ENCODE measurements around the gene ACTRT3. TPM values are rescaled to one million over a fixed set of nuclear protein-coding genes. Genes with fewer than 3 reads are reported as not detected.

Gene ACTRT3
- total and polyA plus RNA-seq, 4 donors, result 1.3 to 2.3 (median 1.5) TPM

DNA sequence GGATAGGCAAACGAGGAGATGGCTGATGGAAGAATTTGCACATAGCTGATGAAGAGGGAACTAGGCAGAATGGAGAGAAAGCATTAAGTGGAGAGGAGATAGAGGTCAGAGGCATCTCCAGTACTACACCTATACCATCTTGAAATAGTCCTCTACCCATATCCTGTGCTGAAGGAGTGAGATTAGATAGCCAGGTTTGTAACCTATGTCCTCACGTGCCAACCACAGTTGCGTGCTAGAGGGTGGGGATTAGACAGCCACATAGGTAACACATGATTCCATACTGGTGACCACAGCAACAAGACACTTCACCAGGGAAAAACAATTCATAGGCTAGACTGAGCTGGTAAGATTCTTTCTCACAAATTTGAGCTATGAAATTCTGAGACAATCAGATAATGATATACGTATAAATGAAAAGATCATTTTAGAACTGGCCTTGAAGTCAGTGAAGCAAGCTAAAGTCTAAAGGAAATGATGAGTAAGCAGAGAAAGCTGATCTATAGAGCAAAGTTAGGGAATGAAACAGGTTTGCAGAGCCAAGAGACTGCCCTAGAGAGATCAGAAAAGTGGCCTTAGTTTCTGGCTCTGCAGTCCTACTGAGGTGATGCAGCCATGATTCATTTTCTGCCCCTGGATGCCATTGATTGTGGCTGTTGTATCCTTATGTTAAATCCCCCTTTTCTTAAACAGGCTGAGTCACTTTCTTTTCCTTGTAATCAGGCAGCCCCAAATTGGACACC lies 21.5 kb upstream of the ACTRT3 start:
- Histone ChIP-seq H3K27ac (ENCODE audit: low read depth in 1 of 2, low read length in 2 of 2) (no peak overlapping the region), H3K9me3 (ENCODE audit: control insufficient read depth in 4 of 4, low read length in 3 of 4) (no peaks in the 10 kb centered on the region), H3K4me3 (ENCODE audit: low read depth in 1 of 3, low read length in 3 of 3) (no peak overlapping the region), H3K9ac (ENCODE audit: low read depth in 1 of 2, low read length in 2 of 2) (no peak overlapping the region), H3K36me3 (ENCODE audit: control insufficient read depth in 4 of 4, insufficient read depth in 3 of 4, low read depth in 1 of 4, low read length in 3 of 4) (peaks cover 0 to 22% (median 13%) of the 10 kb centered on the region in 4 donors), H3K27me3 (ENCODE audit: control insufficient read depth in 4 of 4, insufficient read depth in 4 of 4, low read length in 3 of 4) (no peaks in the 10 kb centered on the region), H3K4me1 (ENCODE audit: control insufficient read depth in 4 of 4, insufficient read depth in 4 of 4, low read length in 3 of 4) (no peaks in the 10 kb centered on the region)
- WGBS, result 91% methylated on average over 4 of the region's 4 CpGs
- DNase-seq (ENCODE audit: low spot score), result no peak
- TF ChIP-seq, protein P1, sequence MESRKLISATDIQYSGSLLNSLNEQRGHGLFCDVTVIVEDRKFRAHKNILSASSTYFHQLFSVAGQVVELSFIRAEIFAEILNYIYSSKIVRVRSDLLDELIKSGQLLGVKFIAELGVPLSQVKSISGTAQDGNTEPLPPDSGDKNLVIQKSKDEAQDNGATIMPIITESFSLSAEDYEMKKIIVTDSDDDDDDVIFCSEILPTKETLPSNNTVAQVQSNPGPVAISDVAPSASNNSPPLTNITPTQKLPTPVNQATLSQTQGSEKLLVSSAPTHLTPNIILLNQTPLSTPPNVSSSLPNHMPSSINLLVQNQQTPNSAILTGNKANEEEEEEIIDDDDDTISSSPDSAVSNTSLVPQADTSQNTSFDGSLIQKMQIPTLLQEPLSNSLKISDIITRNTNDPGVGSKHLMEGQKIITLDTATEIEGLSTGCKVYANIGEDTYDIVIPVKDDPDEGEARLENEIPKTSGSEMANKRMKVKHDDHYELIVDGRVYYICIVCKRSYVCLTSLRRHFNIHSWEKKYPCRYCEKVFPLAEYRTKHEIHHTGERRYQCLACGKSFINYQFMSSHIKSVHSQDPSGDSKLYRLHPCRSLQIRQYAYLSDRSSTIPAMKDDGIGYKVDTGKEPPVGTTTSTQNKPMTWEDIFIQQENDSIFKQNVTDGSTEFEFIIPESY (IDR thresholded peaks at IDR 0.05), result no peak
- TF ChIP-seq HNF4G (IDR thresholded peaks at IDR 0.05), result no peak
- TF ChIP-seq HNF4A (conservative IDR thresholded peaks at IDR 0.05), result no peak
- TF ChIP-seq FOXA1 (IDR thresholded peaks at IDR 0.05), result no peak
- TF ChIP-seq SP1 (IDR thresholded peaks at IDR 0.05), result no peak
- TF ChIP-seq YY1 (IDR thresholded peaks at IDR 0.05), result no peak
- TF ChIP-seq, protein P2, sequence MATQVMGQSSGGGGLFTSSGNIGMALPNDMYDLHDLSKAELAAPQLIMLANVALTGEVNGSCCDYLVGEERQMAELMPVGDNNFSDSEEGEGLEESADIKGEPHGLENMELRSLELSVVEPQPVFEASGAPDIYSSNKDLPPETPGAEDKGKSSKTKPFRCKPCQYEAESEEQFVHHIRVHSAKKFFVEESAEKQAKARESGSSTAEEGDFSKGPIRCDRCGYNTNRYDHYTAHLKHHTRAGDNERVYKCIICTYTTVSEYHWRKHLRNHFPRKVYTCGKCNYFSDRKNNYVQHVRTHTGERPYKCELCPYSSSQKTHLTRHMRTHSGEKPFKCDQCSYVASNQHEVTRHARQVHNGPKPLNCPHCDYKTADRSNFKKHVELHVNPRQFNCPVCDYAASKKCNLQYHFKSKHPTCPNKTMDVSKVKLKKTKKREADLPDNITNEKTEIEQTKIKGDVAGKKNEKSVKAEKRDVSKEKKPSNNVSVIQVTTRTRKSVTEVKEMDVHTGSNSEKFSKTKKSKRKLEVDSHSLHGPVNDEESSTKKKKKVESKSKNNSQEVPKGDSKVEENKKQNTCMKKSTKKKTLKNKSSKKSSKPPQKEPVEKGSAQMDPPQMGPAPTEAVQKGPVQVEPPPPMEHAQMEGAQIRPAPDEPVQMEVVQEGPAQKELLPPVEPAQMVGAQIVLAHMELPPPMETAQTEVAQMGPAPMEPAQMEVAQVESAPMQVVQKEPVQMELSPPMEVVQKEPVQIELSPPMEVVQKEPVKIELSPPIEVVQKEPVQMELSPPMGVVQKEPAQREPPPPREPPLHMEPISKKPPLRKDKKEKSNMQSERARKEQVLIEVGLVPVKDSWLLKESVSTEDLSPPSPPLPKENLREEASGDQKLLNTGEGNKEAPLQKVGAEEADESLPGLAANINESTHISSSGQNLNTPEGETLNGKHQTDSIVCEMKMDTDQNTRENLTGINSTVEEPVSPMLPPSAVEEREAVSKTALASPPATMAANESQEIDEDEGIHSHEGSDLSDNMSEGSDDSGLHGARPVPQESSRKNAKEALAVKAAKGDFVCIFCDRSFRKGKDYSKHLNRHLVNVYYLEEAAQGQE (IDR thresholded peaks at IDR 0.05), result no peak
- TF ChIP-seq, protein P3, sequence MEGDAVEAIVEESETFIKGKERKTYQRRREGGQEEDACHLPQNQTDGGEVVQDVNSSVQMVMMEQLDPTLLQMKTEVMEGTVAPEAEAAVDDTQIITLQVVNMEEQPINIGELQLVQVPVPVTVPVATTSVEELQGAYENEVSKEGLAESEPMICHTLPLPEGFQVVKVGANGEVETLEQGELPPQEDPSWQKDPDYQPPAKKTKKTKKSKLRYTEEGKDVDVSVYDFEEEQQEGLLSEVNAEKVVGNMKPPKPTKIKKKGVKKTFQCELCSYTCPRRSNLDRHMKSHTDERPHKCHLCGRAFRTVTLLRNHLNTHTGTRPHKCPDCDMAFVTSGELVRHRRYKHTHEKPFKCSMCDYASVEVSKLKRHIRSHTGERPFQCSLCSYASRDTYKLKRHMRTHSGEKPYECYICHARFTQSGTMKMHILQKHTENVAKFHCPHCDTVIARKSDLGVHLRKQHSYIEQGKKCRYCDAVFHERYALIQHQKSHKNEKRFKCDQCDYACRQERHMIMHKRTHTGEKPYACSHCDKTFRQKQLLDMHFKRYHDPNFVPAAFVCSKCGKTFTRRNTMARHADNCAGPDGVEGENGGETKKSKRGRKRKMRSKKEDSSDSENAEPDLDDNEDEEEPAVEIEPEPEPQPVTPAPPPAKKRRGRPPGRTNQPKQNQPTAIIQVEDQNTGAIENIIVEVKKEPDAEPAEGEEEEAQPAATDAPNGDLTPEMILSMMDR (IDR thresholded peaks at IDR 0.05; ENCODE audit: low read depth, low read length, missing input control), result no peak
- TF ChIP-seq NR2F2 (IDR thresholded peaks at IDR 0.05), result no peak

DNA sequence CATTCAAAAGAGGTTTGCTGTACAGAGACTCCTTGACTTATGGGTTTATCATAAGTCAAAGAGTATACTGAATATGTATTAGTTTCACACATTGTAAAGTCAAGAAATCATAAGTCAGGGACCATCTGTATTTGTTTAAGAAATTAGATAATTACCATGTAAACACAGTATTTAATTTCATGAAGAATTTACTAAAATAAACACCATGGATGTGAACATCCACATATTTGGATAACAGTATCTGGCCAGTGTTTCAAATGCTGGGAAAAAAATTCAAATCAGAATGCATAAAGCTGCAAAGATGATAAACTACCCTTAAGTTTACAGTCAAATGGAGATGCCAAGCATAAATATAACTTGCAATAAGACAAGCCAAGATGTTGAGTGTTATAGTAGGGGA lies 20.9 kb upstream of the ACTRT3 start:
- DNase-seq (ENCODE audit: low spot score), result no peak
- Histone ChIP-seq H3K27me3 (ENCODE audit: control insufficient read depth in 4 of 4, insufficient read depth in 4 of 4, low read length in 3 of 4) (no peaks in the 10 kb centered on the region), H3K4me3 (ENCODE audit: low read depth in 1 of 3, low read length in 3 of 3) (no peak overlapping the region), H3K4me1 (ENCODE audit: control insufficient read depth in 4 of 4, insufficient read depth in 4 of 4, low read length in 3 of 4) (no peaks in the 10 kb centered on the region), H3K9me3 (ENCODE audit: control insufficient read depth in 4 of 4, low read length in 3 of 4) (no peaks in the 10 kb centered on the region), H3K27ac (ENCODE audit: low read depth in 1 of 2, low read length in 2 of 2) (no peak overlapping the region), H3K36me3 (ENCODE audit: control insufficient read depth in 4 of 4, insufficient read depth in 3 of 4, low read depth in 1 of 4, low read length in 3 of 4) (peaks cover 0 to 28% (median 17%) of the 10 kb centered on the region in 4 donors), H3K9ac (ENCODE audit: low read depth in 1 of 2, low read length in 2 of 2) (no peak overlapping the region)
- TF ChIP-seq EGR1 (IDR thresholded peaks at IDR 0.05; ENCODE audit: low read depth in 2 of 2), result no peak
- no peak for TF ChIP-seq FOXA2 (IDR thresholded peaks at IDR 0.05)
- no peak for TF ChIP-seq RAD21 (IDR thresholded peaks at IDR 0.05)
- no peak for TF ChIP-seq HNF4G (IDR thresholded peaks at IDR 0.05)
- TF ChIP-seq, protein P4, sequence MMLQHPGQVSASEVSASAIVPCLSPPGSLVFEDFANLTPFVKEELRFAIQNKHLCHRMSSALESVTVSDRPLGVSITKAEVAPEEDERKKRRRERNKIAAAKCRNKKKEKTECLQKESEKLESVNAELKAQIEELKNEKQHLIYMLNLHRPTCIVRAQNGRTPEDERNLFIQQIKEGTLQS (IDR thresholded peaks at IDR 0.05), result no peak
- TF ChIP-seq, protein P3 (IDR thresholded peaks at IDR 0.05; ENCODE audit: low read depth, low read length, missing input control), result no peak
- TF ChIP-seq, protein P5, sequence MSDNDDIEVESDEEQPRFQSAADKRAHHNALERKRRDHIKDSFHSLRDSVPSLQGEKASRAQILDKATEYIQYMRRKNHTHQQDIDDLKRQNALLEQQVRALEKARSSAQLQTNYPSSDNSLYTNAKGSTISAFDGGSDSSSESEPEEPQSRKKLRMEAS (IDR thresholded peaks at IDR 0.05), result no peak
- TF ChIP-seq HNF4A (conservative IDR thresholded peaks at IDR 0.05), result no peak
